Measurements from ENCODE around the gene EVI5.

The EVI5 gene

GRCh38 chr1:92583821-92584760, 200.8 kb downstream of the EVI5 start:
- H3K27ac ChIP-seq (ENCODE audit: low read depth, low read length), result peak overlapping the region; percentile 82
- no peak overlapping the region for H2AFZ ChIP-seq (ENCODE audit: low read length, unreplicated experiment)
- H3K4me3 ChIP-seq (ENCODE audit: low read depth, low read length), result peak overlapping the region; percentile 59
- H3K36me3 ChIP-seq (ENCODE audit: insufficient read depth, low read length), result 0 out of 2 replicates have a peak, but pooled peaks cover 3% of the 10 kb centered on the region
- peaks cover 49% of the 10 kb centered on the region for H3K4me1 ChIP-seq (ENCODE audit: control insufficient read depth, insufficient read depth, low read length, unreplicated experiment)
- no peaks in the 10 kb centered on the region for H3K79me2 ChIP-seq (ENCODE audit: control insufficient read depth, insufficient read depth, low read length, unreplicated experiment)
- no peaks in the 10 kb centered on the region for H3K27me3 ChIP-seq (ENCODE audit: insufficient read depth, low read length)

- no peak overlapping the region for H3K27ac ChIP-seq (ENCODE audit: low read depth, low read length)
- H3K27me3 ChIP-seq (ENCODE audit: insufficient read depth, low read length), result no peaks in the 10 kb centered on the region
Observed at GRCh38 chr1:92577261-92577895, 207.5 kb downstream of the EVI5 start.

GRCh38 chr1:92575123-92575522, 209.8 kb downstream of the EVI5 start:
- Histone ChIP-seq H2AFZ (ENCODE audit: low read length, unreplicated experiment) (no peak overlapping the region), H3K27ac (ENCODE audit: low read depth, low read length) (no peak overlapping the region), H3K79me2 (ENCODE audit: control insufficient read depth, insufficient read depth, low read length, unreplicated experiment) (no peaks in the 10 kb centered on the region), H3K4me3 (ENCODE audit: low read depth, low read length) (no peak overlapping the region), H3K4me1 (ENCODE audit: control insufficient read depth, insufficient read depth, low read length, unreplicated experiment) (peaks cover 20% of the 10 kb centered on the region), H3K27me3 (ENCODE audit: insufficient read depth, low read length) (no peaks in the 10 kb centered on the region), H3K36me3 (ENCODE audit: insufficient read depth, low read length) (no peaks in the 10 kb centered on the region)

More at GRCh38 chr1:92577261-92577895, 207.5 kb downstream of the EVI5 start:
- Histone ChIP-seq H3K4me1 (ENCODE audit: control insufficient read depth, insufficient read depth, low read length, unreplicated experiment) (peaks cover 35% of the 10 kb centered on the region), H3K4me3 (ENCODE audit: low read depth, low read length) (no peak overlapping the region), H3K36me3 (ENCODE audit: insufficient read depth, low read length) (no peaks in the 10 kb centered on the region), H2AFZ (ENCODE audit: low read length, unreplicated experiment) (no peak overlapping the region), H3K79me2 (ENCODE audit: control insufficient read depth, insufficient read depth, low read length, unreplicated experiment) (no peaks in the 10 kb centered on the region)

GRCh38 chr1:92572520-92572919, 212.4 kb downstream of the EVI5 start:
- Histone ChIP-seq H3K4me3 (ENCODE audit: low read depth, low read length) (no peak overlapping the region), H3K27me3 (ENCODE audit: insufficient read depth, low read length) (no peaks in the 10 kb centered on the region), H3K36me3 (ENCODE audit: insufficient read depth, low read length) (no peaks in the 10 kb centered on the region), H3K4me1 (ENCODE audit: control insufficient read depth, insufficient read depth, low read length, unreplicated experiment) (peaks cover 9% of the 10 kb centered on the region), H3K27ac (ENCODE audit: low read depth, low read length) (no peak overlapping the region), H3K79me2 (ENCODE audit: control insufficient read depth, insufficient read depth, low read length, unreplicated experiment) (no peaks in the 10 kb centered on the region), H2AFZ (ENCODE audit: low read length, unreplicated experiment) (no peak overlapping the region)

GRCh38 chr1:92571578-92571977, 213.3 kb downstream of the EVI5 start:
- no peak overlapping the region for H2AFZ ChIP-seq (ENCODE audit: low read length, unreplicated experiment)
- H3K27me3 ChIP-seq (ENCODE audit: insufficient read depth, low read length), result no peaks in the 10 kb centered on the region
- no peak overlapping the region for H3K27ac ChIP-seq (ENCODE audit: low read depth, low read length)
- no peaks in the 10 kb centered on the region for H3K79me2 ChIP-seq (ENCODE audit: control insufficient read depth, insufficient read depth, low read length, unreplicated experiment)
- no peaks in the 10 kb centered on the region for H3K36me3 ChIP-seq (ENCODE audit: insufficient read depth, low read length)
- H3K4me3 ChIP-seq (ENCODE audit: low read depth, low read length), result no peak overlapping the region
- peaks cover 4% of the 10 kb centered on the region for H3K4me1 ChIP-seq (ENCODE audit: control insufficient read depth, insufficient read depth, low read length, unreplicated experiment)

GRCh38 chr1:92567211-92567868, 217.6 kb downstream of the EVI5 start:
- H3K79me2 ChIP-seq (ENCODE audit: control insufficient read depth, insufficient read depth, low read length, unreplicated experiment), result no peaks in the 10 kb centered on the region
- H3K27me3 ChIP-seq (ENCODE audit: insufficient read depth, low read length), result no peaks in the 10 kb centered on the region
- no peaks in the 10 kb centered on the region for H3K36me3 ChIP-seq (ENCODE audit: insufficient read depth, low read length)
- H3K27ac ChIP-seq (ENCODE audit: low read depth, low read length), result no peak overlapping the region
- H3K4me3 ChIP-seq (ENCODE audit: low read depth, low read length), result no peak overlapping the region
- peaks cover 4% of the 10 kb centered on the region for H3K4me1 ChIP-seq (ENCODE audit: control insufficient read depth, insufficient read depth, low read length, unreplicated experiment)
- H2AFZ ChIP-seq (ENCODE audit: low read length, unreplicated experiment), result no peak overlapping the region

- H3K27ac ChIP-seq (ENCODE audit: low read depth, low read length), result no peak overlapping the region
- peaks cover 4% of the 10 kb centered on the region for H3K4me1 ChIP-seq (ENCODE audit: control insufficient read depth, insufficient read depth, low read length, unreplicated experiment)
- H3K79me2 ChIP-seq (ENCODE audit: control insufficient read depth, insufficient read depth, low read length, unreplicated experiment), result no peaks in the 10 kb centered on the region
- H3K4me3 ChIP-seq (ENCODE audit: low read depth, low read length), result no peak overlapping the region
- no peak overlapping the region for H2AFZ ChIP-seq (ENCODE audit: low read length, unreplicated experiment)
- H3K27me3 ChIP-seq (ENCODE audit: insufficient read depth, low read length), result no peaks in the 10 kb centered on the region
- no peaks in the 10 kb centered on the region for H3K36me3 ChIP-seq (ENCODE audit: insufficient read depth, low read length)
Observed at GRCh38 chr1:92563457-92564216, 221.3 kb downstream of the EVI5 start.

- Histone ChIP-seq H3K4me3 (ENCODE audit: low read depth, low read length) (no peak overlapping the region), H3K4me1 (ENCODE audit: control insufficient read depth, insufficient read depth, low read length, unreplicated experiment) (no peaks in the 10 kb centered on the region), H2AFZ (ENCODE audit: low read length, unreplicated experiment) (no peak overlapping the region), H3K79me2 (ENCODE audit: control insufficient read depth, insufficient read depth, low read length, unreplicated experiment) (no peaks in the 10 kb centered on the region), H3K27me3 (ENCODE audit: insufficient read depth, low read length) (no peaks in the 10 kb centered on the region), H3K27ac (ENCODE audit: low read depth, low read length) (no peak overlapping the region), H3K36me3 (ENCODE audit: insufficient read depth, low read length) (no peaks in the 10 kb centered on the region)
Observed at GRCh38 chr1:92556350-92556749, 228.6 kb downstream of the EVI5 start.

GRCh38 chr1:92554216-92554615, 230.7 kb downstream of the EVI5 start:
- Histone ChIP-seq H3K4me3 (ENCODE audit: low read depth, low read length) (no peak overlapping the region), H3K36me3 (ENCODE audit: insufficient read depth, low read length) (no peaks in the 10 kb centered on the region), H3K79me2 (ENCODE audit: control insufficient read depth, insufficient read depth, low read length, unreplicated experiment) (no peaks in the 10 kb centered on the region), H2AFZ (ENCODE audit: low read length, unreplicated experiment) (no peak overlapping the region), H3K27ac (ENCODE audit: low read depth, low read length) (no peak overlapping the region), H3K27me3 (ENCODE audit: insufficient read depth, low read length) (no peaks in the 10 kb centered on the region), H3K4me1 (ENCODE audit: control insufficient read depth, insufficient read depth, low read length, unreplicated experiment) (no peaks in the 10 kb centered on the region)

- H2AFZ ChIP-seq (ENCODE audit: low read length, unreplicated experiment), result no peak overlapping the region
- H3K36me3 ChIP-seq (ENCODE audit: insufficient read depth, low read length), result no peaks in the 10 kb centered on the region
- H3K79me2 ChIP-seq (ENCODE audit: control insufficient read depth, insufficient read depth, low read length, unreplicated experiment), result no peaks in the 10 kb centered on the region
- H3K4me3 ChIP-seq (ENCODE audit: low read depth, low read length), result no peak overlapping the region
- no peaks in the 10 kb centered on the region for H3K4me1 ChIP-seq (ENCODE audit: control insufficient read depth, insufficient read depth, low read length, unreplicated experiment)
- H3K27ac ChIP-seq (ENCODE audit: low read depth, low read length), result no peak overlapping the region
- no peaks in the 10 kb centered on the region for H3K27me3 ChIP-seq (ENCODE audit: insufficient read depth, low read length)
Observed at GRCh38 chr1:92551916-92552315, 233.0 kb downstream of the EVI5 start.
